Mesendoderm (in vitro differentiated cells): Measurements from ENCODE around the gene CCDC117.

Source experiments
- DNase-seq: peaks from one replicate; pipeline ENCODE4 v3.0.0; 2013
- H2AK5ac ChIP-seq: 2 replicates; pipeline ENCODE4 v1.6.1; 2013; ENCODE audit warnings: low read length, inconsistent platforms
- H2BK120ac ChIP-seq: 2 replicates; pipeline ENCODE4 v1.6.1; 2013; ENCODE audit warnings: low read depth, mild to moderate bottlenecking, low read length, moderate library complexity, mixed read lengths
- H2BK15ac ChIP-seq: replicated peaks from 2 replicates; pipeline ENCODE4 v1.6.1; 2013; ENCODE audit warnings: low read depth, mild to moderate bottlenecking, moderate library complexity
- H2BK5ac ChIP-seq: 2 replicates; pipeline ENCODE4 v1.6.1; 2013; ENCODE audit warnings: low read length, inconsistent platforms
- H3K18ac ChIP-seq: 2 replicates; pipeline ENCODE4 v1.6.1; 2013; ENCODE audit warnings: mild to moderate bottlenecking, low read length, mixed read lengths
- H3K23ac ChIP-seq: one replicate; pipeline ENCODE4 v1.6.1; 2013; ENCODE audit warnings: low read length
- H3K27ac ChIP-seq: 2 replicates; pipeline ENCODE4 v1.5.1; 2013; ENCODE audit warnings: low read depth, mild to moderate bottlenecking, inconsistent platforms, low read length, moderate library complexity
- H3K27me3 ChIP-seq: 2 replicates; pipeline ENCODE4 v1.6.1; 2013; ENCODE audit warnings: low read length, control low read depth, mild to moderate bottlenecking, inconsistent platforms; ENCODE audit not compliant: insufficient read depth, poor library complexity
- H3K36me3 ChIP-seq: 2 replicates; pipeline ENCODE4 v1.6.1; 2013; ENCODE audit warnings: low read length, inconsistent platforms; ENCODE audit not compliant: control insufficient read depth, insufficient read depth
- H3K4ac ChIP-seq: one replicate; pipeline ENCODE4 v1.6.1; 2013; ENCODE audit warnings: low read depth, mild to moderate bottlenecking, low read length, moderate library complexity
- H3K4me1 ChIP-seq: 2 replicates; pipeline ENCODE4 v1.6.1; 2013; ENCODE audit warnings: low read depth, low read length, inconsistent platforms; ENCODE audit not compliant: control insufficient read depth
- H3K4me2 ChIP-seq: 2 replicates; pipeline ENCODE4 v1.6.1; 2013; ENCODE audit warnings: low read length
- H3K4me3 ChIP-seq: 2 replicates; pipeline ENCODE4 v1.5.1; 2013; ENCODE audit warnings: mild to moderate bottlenecking, low read length
- H3K56ac ChIP-seq: one replicate; pipeline ENCODE4 v1.6.1; 2013; ENCODE audit warnings: low read length
- H3K79me1 ChIP-seq: 2 replicates; pipeline ENCODE4 v1.6.1; 2013; ENCODE audit warnings: low read length, inconsistent platforms
- H3K79me2 ChIP-seq: 2 replicates; pipeline ENCODE4 v1.6.1; 2013; ENCODE audit warnings: mild to moderate bottlenecking, low read length; ENCODE audit not compliant: control insufficient read depth, insufficient read depth
- H3K9ac ChIP-seq: 2 replicates; pipeline ENCODE4 v1.6.1; 2013; ENCODE audit warnings: low read length, inconsistent platforms
- H4K5ac ChIP-seq: one replicate; pipeline ENCODE4 v1.6.1; 2013; ENCODE audit warnings: low read length
- H4K8ac ChIP-seq: one replicate; pipeline ENCODE4 v1.6.1; 2013; ENCODE audit warnings: low read depth, mild to moderate bottlenecking, control low read depth, low read length, moderate library complexity
- whole genome bisulfite sequencing: extraction: QIAGEN DNeasy Blood & Tissue Kit; methylation state at CpG from one replicate; pipeline ENCODE4 v1.1.7; 2013; ENCODE audit warnings: low lambda C conversion rate, missing lambda C conversion rate; ENCODE audit not compliant: insufficient coverage; ENCODE audit errors: extremely low coverage; 5-methylcytosine and 5-hydroxymethylcytosine counted together

CCDC117 gene

GRCh38 chr22:28810821-28811491 lies 38.5 kb downstream of the CCDC117 start:
- Histone ChIP-seq H3K23ac (no peak overlapping the region), H3K79me1 (no peaks in the 10 kb centered on the region), H3K18ac (no peak overlapping the region), H3K56ac (no peak overlapping the region), H2BK5ac (no peak overlapping the region), H3K4me1 (no peaks in the 10 kb centered on the region), H2BK15ac (no peak overlapping the region), H4K8ac (no peak overlapping the region), H3K27ac (no peak overlapping the region), H2BK120ac (no peak overlapping the region), H3K4me2 (no peak overlapping the region), H3K9ac (no peak overlapping the region), H3K4ac (no peak overlapping the region), H3K36me3 (no peaks in the 10 kb centered on the region), H4K5ac (no peak overlapping the region), H3K4me3 (no peak overlapping the region), H2AK5ac (no peak overlapping the region), H3K27me3 (no peaks in the 10 kb centered on the region), H3K79me2 (no peaks in the 10 kb centered on the region)
- WGBS: no CpG with 5 or more reads among the region's 13 CpGs
- no peak for DNase-seq

GRCh38 chr22:28812516-28812915 lies 40.0 kb downstream of the CCDC117 start:
- Histone ChIP-seq H3K4me2 (no peak overlapping the region), H2BK15ac (no peak overlapping the region), H3K27me3 (no peaks in the 10 kb centered on the region), H3K18ac (no peak overlapping the region), H2BK5ac (no peak overlapping the region), H3K4me3 (no peak overlapping the region), H3K9ac (no peak overlapping the region), H3K79me1 (no peaks in the 10 kb centered on the region), H2AK5ac (no peak overlapping the region), H4K5ac (no peak overlapping the region), H4K8ac (no peak overlapping the region), H3K23ac (no peak overlapping the region), H3K79me2 (no peaks in the 10 kb centered on the region), H3K4ac (no peak overlapping the region), H3K36me3 (no peaks in the 10 kb centered on the region), H3K56ac (no peak overlapping the region), H2BK120ac (no peak overlapping the region), H3K27ac (no peak overlapping the region), H3K4me1 (no peaks in the 10 kb centered on the region)
- no peak for DNase-seq
- no CpG with 5 or more reads among the region's 5 CpGs for WGBS

GRCh38 chr22:28813772-28814518 lies 41.5 kb downstream of the CCDC117 start:
- no peak overlapping the region for H3K18ac ChIP-seq
- no CpG with 5 or more reads among the region's 2 CpGs for WGBS
- no peak overlapping the region for H3K56ac ChIP-seq
- H2AK5ac ChIP-seq: no peak overlapping the region
- no peaks in the 10 kb centered on the region for H3K79me1 ChIP-seq
- H3K27ac ChIP-seq: no peak overlapping the region
- H3K27me3 ChIP-seq: no peaks in the 10 kb centered on the region
- H4K5ac ChIP-seq: no peak overlapping the region
- no peak overlapping the region for H3K9ac ChIP-seq
- no peak overlapping the region for H2BK15ac ChIP-seq
- H3K4me3 ChIP-seq: no peak overlapping the region
- DNase-seq: no peak
- H3K79me2 ChIP-seq: no peaks in the 10 kb centered on the region
- no peak overlapping the region for H3K23ac ChIP-seq
- no peak overlapping the region for H3K4ac ChIP-seq
- H3K4me1 ChIP-seq: no peaks in the 10 kb centered on the region
- no peak overlapping the region for H4K8ac ChIP-seq
- no peak overlapping the region for H2BK5ac ChIP-seq
- H2BK120ac ChIP-seq: no peak overlapping the region
- no peak overlapping the region for H3K4me2 ChIP-seq
- H3K36me3 ChIP-seq: no peaks in the 10 kb centered on the region

GRCh38 chr22:28815111-28815510 lies 42.6 kb downstream of the CCDC117 start:
- H3K79me1 ChIP-seq: no peaks in the 10 kb centered on the region
- H3K18ac ChIP-seq: no peak overlapping the region
- no peak overlapping the region for H3K27ac ChIP-seq
- no peak overlapping the region for H3K4ac ChIP-seq
- H2BK120ac ChIP-seq: no peak overlapping the region
- no peaks in the 10 kb centered on the region for H3K79me2 ChIP-seq
- no peaks in the 10 kb centered on the region for H3K36me3 ChIP-seq
- H3K23ac ChIP-seq: no peak overlapping the region
- no peaks in the 10 kb centered on the region for H3K4me1 ChIP-seq
- no peak overlapping the region for H3K9ac ChIP-seq
- H2BK5ac ChIP-seq: no peak overlapping the region
- H3K4me2 ChIP-seq: no peak overlapping the region
- no peak overlapping the region for H2AK5ac ChIP-seq
- no peak overlapping the region for H4K5ac ChIP-seq
- no peak overlapping the region for H3K4me3 ChIP-seq
- H3K27me3 ChIP-seq: no peaks in the 10 kb centered on the region
- WGBS: no CpG with 5 or more reads among the region's 6 CpGs
- no peak overlapping the region for H4K8ac ChIP-seq
- H2BK15ac ChIP-seq: no peak overlapping the region
- H3K56ac ChIP-seq: no peak overlapping the region
- no peak for DNase-seq

GRCh38 chr22:28815729-28816128 lies 43.2 kb downstream of the CCDC117 start:
- Histone ChIP-seq H3K27me3 (no peaks in the 10 kb centered on the region), H3K4me2 (no peak overlapping the region), H3K9ac (no peak overlapping the region), H4K5ac (no peak overlapping the region), H3K27ac (no peak overlapping the region), H3K23ac (no peak overlapping the region), H3K18ac (no peak overlapping the region), H3K4me1 (no peaks in the 10 kb centered on the region), H2BK120ac (no peak overlapping the region), H2BK5ac (no peak overlapping the region), H2AK5ac (no peak overlapping the region), H3K4ac (no peak overlapping the region), H4K8ac (no peak overlapping the region), H3K79me1 (no peaks in the 10 kb centered on the region), H3K79me2 (no peaks in the 10 kb centered on the region), H2BK15ac (no peak overlapping the region), H3K56ac (no peak overlapping the region), H3K36me3 (no peaks in the 10 kb centered on the region), H3K4me3 (no peak overlapping the region)
- no peak for DNase-seq
- no CpG with 5 or more reads among the region's 6 CpGs for WGBS
